Measurements from ENCODE around the gene SLC15A3. TPM values are rescaled to one million over a fixed set of nuclear protein-coding genes. Genes with fewer than 3 reads are reported as not detected.
A peak's percentile ranks its signal among the peaks of the same experiment; 100 is the strongest.

The SLC15A3 gene
- total and polyA plus RNA-seq, 2 donors from 2014 or later: 26.6 to 27.0 TPM

- no peak for DNase-seq
- no peak for FAIRE-seq
- Histone ChIP-seq H3K9ac (ENCODE audit: low read length in 3 of 3) (no peak overlapping the region), H3K36me3 (ENCODE audit: control insufficient read depth in 2 of 3, insufficient read depth in 3 of 3, low read length in 3 of 3) (peaks cover 8 to 31% (median 21%) of the 10 kb centered on the region in 3 donors), H3K4me1 (ENCODE audit: control insufficient read depth in 2 of 3, insufficient read depth in 2 of 3, low read depth in 1 of 3, low read length in 3 of 3) (peaks cover 3 to 10% (median 6%) of the 10 kb centered on the region in 3 donors), H3K9me3 (ENCODE audit: control insufficient read depth in 2 of 3, insufficient read depth in 1 of 3, low read length in 3 of 3) (no peaks in the 10 kb centered on the region), H3K27me3 (ENCODE audit: control insufficient read depth, insufficient read depth, low read length) (no peaks in the 10 kb centered on the region), H3K4me3 (ENCODE audit: low read length in 3 of 3) (no peak overlapping the region), H3K27ac (ENCODE audit: low read depth in 2 of 2, low read length in 2 of 2) (no peak overlapping the region)
- TF ChIP-seq CTCF (IDR thresholded peaks at IDR 0.05; ENCODE audit: borderline replicate concordance, extremely low read depth, insufficient read depth): no peak
- intact Hi-C loops (cut with DNase I): no loop called here
Measured at GRCh38 chr11:60918251-60918938, 33.6 kb downstream of the SLC15A3 start.

GRCh38 chr11:60917267-60917666 is 34.7 kb downstream of the SLC15A3 start:
- H3K9me3 ChIP-seq (ENCODE audit: control insufficient read depth in 2 of 3, insufficient read depth in 1 of 3, low read length in 3 of 3): no peaks in the 10 kb centered on the region
- intact Hi-C loops (cut with DNase I): no loop called here
- no peaks in the 10 kb centered on the region for H3K27me3 ChIP-seq (ENCODE audit: control insufficient read depth, insufficient read depth, low read length)
- H3K4me3 ChIP-seq (ENCODE audit: low read length in 3 of 3): no peak overlapping the region
- no peak for TF ChIP-seq CTCF (IDR thresholded peaks at IDR 0.05; ENCODE audit: borderline replicate concordance, extremely low read depth, insufficient read depth)
- peaks cover 8 to 25% (median 21%) of the 10 kb centered on the region in 3 donors for H3K36me3 ChIP-seq (ENCODE audit: control insufficient read depth in 2 of 3, insufficient read depth in 3 of 3, low read length in 3 of 3)
- H3K27ac ChIP-seq (ENCODE audit: low read depth in 2 of 2, low read length in 2 of 2): no peak overlapping the region
- no peak for FAIRE-seq
- no peak for DNase-seq
- no peak overlapping the region for H3K9ac ChIP-seq (ENCODE audit: low read length in 3 of 3)
- H3K4me1 ChIP-seq (ENCODE audit: control insufficient read depth in 2 of 3, insufficient read depth in 2 of 3, low read depth in 1 of 3, low read length in 3 of 3): peaks cover 3 to 18% (median 6%) of the 10 kb centered on the region in 3 donors

- DNase-seq: peak in 1 of 5 donors; percentile 32
- no peak for FAIRE-seq
- Histone ChIP-seq H3K36me3 (ENCODE audit: control insufficient read depth in 2 of 3, insufficient read depth in 3 of 3, low read length in 3 of 3) (peaks cover 8 to 21% (median 20%) of the 10 kb centered on the region in 3 donors), H3K4me1 (ENCODE audit: control insufficient read depth in 2 of 3, insufficient read depth in 2 of 3, low read depth in 1 of 3, low read length in 3 of 3) (peaks cover 3 to 18% (median 6%) of the 10 kb centered on the region in 3 donors), H3K9me3 (ENCODE audit: control insufficient read depth in 2 of 3, insufficient read depth in 1 of 3, low read length in 3 of 3) (no peaks in the 10 kb centered on the region), H3K27me3 (ENCODE audit: control insufficient read depth, insufficient read depth, low read length) (no peaks in the 10 kb centered on the region), H3K9ac (ENCODE audit: low read length in 3 of 3) (no peak overlapping the region), H3K27ac (ENCODE audit: low read depth in 2 of 2, low read length in 2 of 2) (no peak overlapping the region), H3K4me3 (ENCODE audit: low read length in 3 of 3) (no peak overlapping the region)
- intact Hi-C loops (cut with DNase I): no loop called here
- no peak for TF ChIP-seq CTCF (IDR thresholded peaks at IDR 0.05; ENCODE audit: borderline replicate concordance, extremely low read depth, insufficient read depth)
Measured at GRCh38 chr11:60916669-60917206, 35.2 kb downstream of the SLC15A3 start.

Measured in kidney (tissue), 14 donors.